ENCODE measurements around the gene FXN.

DNA sequence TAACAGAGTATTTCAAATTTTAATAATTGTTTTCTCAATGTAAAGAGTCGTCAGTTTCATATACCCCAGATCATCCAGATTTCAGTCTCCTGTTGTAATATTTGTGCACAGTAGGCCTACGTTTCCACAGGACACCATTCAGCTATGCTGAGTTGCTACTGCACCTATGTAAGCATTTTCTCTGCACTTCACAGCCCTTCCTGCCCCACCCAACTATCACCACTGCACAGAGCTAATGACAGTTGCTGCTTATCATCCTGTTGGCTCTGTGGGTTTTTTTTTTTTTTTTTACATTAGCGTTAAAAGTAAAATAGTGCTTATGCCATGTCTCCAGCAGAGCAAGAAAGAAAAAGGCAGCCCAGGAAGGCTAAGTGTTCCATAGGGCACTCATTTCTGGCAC is 15.7 kb upstream of the FXN start:
- TF ChIP-seq, protein P1, sequence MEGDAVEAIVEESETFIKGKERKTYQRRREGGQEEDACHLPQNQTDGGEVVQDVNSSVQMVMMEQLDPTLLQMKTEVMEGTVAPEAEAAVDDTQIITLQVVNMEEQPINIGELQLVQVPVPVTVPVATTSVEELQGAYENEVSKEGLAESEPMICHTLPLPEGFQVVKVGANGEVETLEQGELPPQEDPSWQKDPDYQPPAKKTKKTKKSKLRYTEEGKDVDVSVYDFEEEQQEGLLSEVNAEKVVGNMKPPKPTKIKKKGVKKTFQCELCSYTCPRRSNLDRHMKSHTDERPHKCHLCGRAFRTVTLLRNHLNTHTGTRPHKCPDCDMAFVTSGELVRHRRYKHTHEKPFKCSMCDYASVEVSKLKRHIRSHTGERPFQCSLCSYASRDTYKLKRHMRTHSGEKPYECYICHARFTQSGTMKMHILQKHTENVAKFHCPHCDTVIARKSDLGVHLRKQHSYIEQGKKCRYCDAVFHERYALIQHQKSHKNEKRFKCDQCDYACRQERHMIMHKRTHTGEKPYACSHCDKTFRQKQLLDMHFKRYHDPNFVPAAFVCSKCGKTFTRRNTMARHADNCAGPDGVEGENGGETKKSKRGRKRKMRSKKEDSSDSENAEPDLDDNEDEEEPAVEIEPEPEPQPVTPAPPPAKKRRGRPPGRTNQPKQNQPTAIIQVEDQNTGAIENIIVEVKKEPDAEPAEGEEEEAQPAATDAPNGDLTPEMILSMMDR (IDR thresholded peaks at IDR 0.05): no peak
- TF ChIP-seq ZFX (IDR thresholded peaks at IDR 0.05; ENCODE audit: borderline replicate concordance): no peak
